Loucy (cell line): ENCODE measurements around the gene SLC37A4.

Source experiments
- CTCF ChIP-seq: fragments of 200-600 bp; sonication (generic); conservative IDR thresholded peaks from 2 replicates; pipeline ENCODE4 v1.5.1; 2014; ENCODE audit warnings: mild to moderate bottlenecking, antibody characterized with exemption, low read length
- EZH2phosphoT487 ChIP-seq: fragments of 200-600 bp; IDR thresholded peaks from 2 replicates; pipeline ENCODE4 v1.6.1; 2018; ENCODE audit warnings: antibody characterized with exemption, mild to moderate bottlenecking, moderate library complexity, borderline replicate concordance

- TF ChIP-seq CTCF (no peak), EZH2phosphoT487 (no peak)
Measured at GRCh38 chr11:119067371-119068222, 36.9 kb upstream of the SLC37A4 start, which contains the start of gene VPS11.
